Stimulated activated CD8-positive, alpha-beta memory T cell treated with anti-CD3 and anti-CD28 coated beads, Interleukin-7, amount 100 ng/mL, for 1 hour (primary cell): Measurements from ENCODE around the gene REPIN1.

Experiments used
- DNase-seq, 2 donors: peaks; one replicate each; pipeline ENCODE4 v3.0.0-alpha.2; 2020; ENCODE audit warnings: low read depth in 2 of 2

REPIN1 gene

DNA sequence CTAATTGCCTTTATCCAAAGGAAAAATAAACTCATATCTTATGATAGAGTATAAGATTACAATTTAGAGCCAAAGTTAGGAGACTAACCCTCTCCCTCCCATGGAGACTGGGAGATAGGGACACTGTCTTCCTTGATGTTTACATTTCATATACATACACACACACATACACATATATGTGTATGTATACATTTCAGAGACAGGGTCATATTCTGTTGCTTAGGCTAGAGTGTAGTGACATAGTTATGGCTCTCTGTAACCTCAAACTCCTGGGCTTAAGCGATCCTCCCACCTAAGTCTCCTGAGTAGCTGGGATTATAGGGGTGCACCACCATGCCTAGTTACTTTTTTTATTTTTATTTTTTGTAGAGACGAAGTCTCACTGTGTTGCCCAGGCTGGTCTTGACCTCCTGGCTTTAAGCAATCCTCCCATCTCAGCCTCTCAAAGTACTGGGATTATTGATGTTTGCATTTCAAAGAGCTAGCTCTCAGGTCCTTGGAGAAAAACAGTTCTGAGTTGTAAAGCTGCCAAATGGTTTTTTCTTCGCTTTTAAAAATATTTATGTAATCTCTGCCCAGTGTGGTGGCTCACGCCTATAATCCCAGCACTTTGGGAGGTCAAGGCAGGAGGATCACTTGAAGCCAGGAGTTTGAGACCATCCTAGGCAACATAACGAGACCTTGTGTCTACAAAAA lies 8.1 kb upstream of the REPIN1 start:
- no peak for DNase-seq

DNA sequence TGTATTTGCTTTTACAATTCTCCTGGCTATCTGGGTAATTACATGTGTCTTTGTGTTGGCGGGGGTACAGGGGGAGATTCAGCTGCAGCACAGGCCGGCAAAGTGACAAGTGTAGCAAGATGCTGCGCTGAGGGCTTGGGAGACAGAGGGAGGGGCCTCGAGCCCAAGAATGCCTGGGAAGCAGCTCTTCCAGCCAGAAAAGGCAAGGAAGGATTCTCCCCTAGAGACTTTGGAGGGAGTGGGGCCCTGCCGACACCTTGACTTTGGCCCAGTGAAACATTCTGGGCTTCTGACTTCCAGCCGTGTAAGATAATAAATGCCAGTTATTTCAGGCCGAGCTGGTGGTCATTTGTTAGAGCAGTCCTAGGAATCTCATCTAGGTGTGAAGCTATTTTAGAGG lies 7.2 kb upstream of the REPIN1 start:
- no peak for DNase-seq

DNA sequence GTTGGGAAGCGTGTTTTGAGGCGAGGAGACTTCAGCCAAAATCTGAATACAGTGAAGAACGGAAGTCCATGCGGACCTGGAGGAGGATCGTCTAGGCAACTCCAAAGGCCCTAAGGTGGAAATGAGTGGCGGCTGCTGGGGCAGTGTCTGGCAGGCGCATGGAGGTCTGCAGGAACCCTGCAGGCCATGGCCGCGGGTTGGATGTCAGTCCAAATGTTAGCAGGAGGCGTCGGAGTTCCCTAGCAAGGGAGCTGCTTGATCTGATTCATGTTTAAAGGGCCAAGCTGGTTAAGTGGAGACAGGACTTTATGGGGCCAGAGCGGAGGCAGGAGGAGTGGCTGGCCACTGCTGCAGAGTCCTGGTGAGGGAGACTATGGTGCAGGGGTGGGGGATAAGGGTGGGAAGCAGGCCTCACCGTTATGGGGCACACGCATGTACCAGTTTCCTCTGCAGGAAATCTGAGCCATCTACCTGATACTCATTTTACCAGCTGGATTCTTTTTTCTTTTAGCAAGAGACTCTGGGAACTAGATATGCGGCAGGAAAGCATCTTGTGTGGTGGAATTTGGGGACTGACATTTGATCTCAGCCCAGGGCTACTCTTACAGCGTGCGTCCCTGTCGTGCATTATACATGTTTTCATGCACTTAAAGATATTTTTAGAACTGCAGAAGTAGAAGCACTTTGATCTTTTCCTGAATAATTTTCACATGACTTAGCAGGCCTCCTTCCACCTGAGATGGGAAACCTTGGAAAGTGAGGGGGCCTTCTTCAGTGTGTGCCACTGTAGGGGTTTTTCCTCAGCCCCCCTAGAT lies 6.6 kb upstream of the REPIN1 start:
- DNase-seq: no peak

DNA sequence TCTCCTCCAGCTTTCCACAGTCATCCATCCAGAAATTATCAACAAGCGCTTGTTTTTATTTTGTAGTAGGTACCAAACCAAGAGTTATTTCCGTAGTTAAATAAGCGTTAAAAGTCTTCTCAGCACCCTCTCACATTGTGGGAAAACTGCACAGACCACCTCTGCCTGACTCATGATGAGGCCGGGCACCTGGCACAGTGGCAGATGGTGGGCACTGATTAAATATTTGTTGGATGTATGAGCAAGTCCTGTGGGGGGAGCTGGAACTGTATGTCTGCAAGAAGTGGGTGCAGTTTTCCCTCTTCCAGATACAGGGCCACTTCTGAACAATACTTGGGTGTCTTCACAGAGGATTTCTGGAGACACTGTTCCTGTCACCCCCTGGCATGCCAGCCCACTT lies 5.3 kb upstream of the REPIN1 start:
- DNase-seq: no peak

DNA sequence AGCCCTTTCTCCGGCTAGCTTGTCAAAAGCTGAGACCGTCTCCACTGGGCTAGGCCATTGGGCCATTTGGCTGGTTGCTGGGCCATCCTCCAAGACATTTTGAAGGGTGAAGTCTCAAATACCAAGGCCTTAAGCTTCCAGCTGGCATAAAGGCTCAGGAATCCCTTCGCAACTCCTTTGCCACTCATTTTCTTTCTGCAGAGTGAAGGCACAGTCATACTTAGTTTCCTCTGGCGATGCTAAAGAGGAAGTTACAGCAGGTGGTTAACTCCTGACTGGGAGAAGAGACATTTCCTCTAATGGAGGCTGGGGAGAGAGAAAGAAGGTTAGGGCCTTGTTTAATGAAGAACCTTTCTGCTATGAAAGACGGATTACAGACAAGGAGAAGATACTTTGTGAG lies 4.8 kb upstream of the REPIN1 start:
- no peak for DNase-seq

DNA sequence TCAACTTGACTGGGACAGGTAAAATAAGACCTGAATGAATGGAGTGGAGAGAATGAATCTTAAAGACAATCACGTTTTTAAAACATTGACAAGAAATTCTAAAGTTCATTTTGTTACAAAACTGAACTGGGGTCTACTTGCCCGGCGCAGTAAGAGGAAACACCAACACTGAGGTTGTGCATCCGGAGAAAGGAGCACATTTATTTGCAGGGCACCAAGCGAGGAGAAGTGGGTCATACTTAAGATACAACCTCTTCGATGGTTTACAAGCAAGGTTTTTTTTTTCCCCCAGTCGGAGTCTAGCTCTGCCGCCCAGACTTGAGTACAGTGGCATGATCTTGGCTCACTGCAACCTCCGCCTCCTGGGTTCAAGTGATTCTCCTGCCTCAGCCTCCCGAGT lies 3.4 kb upstream of the REPIN1 start:
- DNase-seq: no peak

DNA sequence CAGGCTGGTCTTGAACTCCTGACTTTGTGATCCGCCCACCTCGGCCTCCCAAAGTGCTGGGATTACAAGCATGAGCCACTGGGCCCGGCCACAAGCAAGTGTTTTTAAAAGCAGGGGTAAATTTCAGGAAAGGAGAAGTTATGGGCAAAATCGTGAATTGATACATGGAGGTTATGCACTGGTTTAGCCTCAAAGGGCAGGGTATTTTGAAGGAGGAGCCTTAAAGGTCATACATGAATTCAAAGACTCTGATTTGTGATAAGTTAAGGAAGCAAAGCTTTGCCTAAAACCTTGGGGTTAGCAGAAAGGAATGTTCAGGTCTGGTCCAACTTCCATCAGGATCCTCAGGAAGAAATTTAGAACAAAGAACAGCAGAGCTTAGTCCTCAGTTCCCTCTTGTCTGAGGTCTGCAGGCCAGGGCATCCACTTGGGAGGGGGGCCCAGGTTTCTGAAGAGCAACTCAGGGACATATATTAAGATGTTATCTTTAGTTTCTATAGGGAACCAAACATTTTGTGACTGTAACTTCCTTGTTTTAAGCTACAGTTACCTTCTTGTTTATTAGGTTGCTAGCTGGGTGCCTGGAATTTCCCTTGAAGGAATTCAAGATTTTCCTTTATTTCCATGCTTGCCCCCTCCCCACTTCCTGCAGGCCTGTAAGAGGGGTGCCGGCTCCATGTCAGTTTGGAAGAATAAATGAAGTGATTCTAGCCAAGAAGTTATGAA lies 2.8 kb upstream of the REPIN1 start:
- no peak for DNase-seq

DNA sequence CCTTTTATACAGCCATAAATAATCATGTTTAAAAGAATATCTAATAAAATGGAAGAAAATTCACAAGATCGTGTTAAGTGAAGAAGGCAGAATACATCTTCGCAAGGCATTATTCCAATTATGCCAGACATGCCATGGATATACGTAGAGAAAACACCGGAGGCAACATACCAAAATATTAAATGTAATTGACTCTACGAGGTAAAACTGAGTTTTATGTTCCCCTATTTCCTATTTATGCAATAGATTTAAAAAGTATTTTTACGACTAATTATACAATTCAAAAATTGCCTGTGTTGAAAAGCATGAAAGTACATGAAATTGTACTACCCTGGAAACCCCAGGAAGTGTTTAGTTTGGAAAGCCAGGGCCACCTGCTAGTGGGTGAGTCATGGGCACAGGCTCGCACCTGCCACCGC lies 936 bp upstream of the REPIN1 start:
- no peak for DNase-seq

DNA sequence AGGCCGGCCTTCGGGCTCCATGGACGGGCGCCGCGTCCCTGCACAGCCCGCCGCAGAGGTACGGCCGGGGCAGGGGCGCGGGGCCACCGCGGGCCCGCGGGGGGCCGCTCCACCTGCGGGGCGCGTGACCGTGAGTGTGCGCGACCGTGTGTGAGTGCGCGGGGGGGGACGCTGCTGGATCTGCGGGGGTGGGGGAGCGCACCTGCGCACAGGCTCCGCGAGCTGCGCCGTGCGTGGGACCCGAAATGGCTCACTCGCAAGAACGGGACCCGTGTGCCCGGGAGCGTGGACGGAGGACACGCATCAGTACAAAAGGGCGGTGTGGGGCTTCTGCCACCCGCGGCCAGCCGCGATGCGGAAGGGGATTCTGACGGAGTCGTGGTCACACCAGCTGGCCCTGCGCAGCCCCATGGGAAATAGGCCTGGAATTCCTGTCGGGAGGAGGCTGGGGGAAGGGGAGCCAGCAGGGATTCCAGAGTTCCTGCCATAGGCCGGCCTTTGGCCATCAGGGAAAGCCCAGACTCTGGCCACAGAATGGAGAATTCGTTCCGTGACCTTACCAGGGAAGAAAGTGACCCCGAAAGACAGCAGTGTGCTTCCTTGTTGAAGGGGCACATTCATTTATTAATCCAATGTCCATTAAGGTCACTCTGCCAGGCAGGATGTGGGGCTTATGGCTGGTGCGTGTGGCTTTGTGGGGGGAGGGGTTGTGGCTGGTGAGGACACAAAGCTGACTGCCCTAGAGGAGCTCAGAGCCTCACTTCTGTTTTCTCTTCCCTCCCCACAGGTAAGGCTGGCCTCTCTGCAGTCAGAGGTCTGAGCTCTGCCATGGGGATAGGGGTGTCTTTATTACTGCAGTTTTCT lies 494 bp downstream of the REPIN1 start:
- DNase-seq: peak in 1 of 2 donors; percentile 29

DNA sequence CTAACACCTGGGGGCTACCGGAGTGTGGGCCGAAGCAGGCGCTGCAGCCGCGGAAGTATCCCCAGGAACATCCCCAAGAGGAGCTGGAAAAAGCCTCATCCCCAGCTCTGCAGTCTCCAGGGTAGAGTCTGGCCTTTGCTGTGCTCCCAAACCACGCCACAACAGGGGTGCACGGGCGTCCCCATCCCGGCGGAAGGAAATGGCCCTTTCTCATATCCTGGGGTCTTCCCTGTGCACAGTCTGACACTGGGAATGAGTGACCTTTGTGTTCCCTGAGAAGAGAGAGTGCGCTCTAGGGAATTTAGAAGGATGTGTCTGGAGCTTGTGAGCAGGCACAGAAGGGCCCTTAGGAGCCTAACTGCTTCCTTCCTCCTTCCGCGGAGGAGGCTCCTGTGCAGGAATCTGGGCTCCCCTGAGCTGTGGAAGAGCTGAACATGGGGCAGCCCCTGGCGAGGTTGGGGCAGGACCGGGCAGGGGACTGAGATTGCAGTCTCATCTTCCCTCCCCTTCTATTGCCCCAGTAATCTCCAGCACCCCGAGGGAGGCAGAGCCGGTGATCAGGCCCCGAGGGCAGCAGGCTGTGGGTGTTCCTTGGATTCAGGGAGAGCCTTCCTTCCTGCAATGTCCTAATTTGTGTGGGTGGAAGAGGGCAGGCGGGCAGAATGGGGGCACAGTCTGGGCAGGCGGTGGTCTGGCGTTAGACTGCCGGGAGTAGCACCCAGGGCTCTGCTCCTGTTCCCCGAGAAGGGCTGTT lies 1.3 kb downstream of the REPIN1 start:
- no peak for DNase-seq

DNA sequence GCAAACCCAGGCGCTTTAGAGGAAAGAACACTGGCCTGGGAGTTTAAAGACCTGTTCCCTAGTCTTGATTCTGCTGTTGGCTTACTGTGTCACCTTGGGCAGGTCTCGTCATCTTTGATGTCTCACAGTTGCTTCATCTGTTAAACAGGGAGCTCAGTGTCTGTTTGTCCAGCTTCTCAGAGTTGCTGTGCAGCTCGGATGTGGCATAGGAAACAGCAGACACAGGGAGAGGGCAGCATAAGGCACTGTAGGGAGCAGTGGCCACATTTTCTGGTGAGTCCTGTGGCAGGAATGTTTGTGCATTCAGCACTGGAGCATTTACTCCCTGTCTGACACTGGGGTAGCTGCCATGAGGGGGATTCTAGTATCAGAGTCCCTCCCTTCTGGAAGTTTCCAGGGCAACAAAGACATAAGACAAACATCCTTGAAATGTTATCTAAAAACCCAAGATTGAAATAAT lies 2.0 kb downstream of the REPIN1 start:
- DNase-seq: no peak

DNA sequence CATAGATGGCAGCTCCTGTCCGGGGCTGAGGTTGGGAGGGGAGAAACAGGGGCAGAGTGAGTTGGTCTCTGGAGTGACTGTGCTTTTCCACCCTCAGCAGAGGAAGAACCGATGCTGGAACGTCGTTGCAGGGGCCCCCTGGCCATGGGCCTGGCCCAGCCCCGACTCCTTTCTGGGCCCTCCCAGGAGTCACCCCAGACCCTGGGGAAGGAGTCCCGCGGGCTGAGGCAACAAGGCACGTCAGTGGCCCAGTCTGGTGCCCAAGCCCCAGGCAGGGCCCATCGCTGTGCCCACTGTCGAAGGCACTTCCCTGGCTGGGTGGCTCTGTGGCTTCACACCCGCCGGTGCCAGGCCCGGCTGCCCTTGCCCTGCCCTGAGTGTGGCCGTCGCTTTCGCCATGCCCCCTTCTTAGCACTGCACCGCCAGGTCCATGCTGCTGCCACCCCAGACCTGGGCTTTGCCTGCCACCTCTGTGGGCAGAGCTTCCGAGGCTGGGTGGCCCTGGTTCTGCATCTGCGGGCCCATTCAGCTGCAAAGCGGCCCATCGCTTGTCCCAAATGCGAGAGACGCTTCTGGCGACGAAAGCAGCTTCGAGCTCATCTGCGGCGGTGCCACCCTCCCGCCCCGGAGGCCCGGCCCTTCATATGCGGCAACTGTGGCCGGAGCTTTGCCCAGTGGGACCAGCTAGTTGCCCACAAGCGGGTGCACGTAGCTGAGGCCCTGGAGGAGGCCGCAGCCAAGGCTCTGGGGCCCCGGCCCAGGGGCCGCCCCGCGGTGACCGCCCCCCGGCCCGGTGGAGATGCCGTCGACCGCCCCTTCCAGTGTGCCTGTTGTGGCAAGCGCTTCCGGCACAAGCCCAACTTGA lies 2.7 kb downstream of the REPIN1 start:
- no peak for DNase-seq

DNA sequence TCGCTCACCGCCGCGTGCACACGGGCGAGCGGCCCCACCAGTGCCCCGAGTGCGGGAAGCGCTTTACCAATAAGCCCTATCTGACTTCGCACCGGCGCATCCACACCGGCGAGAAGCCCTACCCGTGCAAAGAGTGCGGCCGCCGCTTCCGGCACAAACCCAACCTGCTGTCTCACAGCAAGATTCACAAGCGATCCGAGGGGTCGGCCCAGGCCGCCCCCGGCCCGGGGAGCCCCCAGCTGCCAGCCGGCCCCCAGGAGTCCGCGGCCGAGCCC lies 3.3 kb downstream of the REPIN1 start:
- no peak for DNase-seq

DNA sequence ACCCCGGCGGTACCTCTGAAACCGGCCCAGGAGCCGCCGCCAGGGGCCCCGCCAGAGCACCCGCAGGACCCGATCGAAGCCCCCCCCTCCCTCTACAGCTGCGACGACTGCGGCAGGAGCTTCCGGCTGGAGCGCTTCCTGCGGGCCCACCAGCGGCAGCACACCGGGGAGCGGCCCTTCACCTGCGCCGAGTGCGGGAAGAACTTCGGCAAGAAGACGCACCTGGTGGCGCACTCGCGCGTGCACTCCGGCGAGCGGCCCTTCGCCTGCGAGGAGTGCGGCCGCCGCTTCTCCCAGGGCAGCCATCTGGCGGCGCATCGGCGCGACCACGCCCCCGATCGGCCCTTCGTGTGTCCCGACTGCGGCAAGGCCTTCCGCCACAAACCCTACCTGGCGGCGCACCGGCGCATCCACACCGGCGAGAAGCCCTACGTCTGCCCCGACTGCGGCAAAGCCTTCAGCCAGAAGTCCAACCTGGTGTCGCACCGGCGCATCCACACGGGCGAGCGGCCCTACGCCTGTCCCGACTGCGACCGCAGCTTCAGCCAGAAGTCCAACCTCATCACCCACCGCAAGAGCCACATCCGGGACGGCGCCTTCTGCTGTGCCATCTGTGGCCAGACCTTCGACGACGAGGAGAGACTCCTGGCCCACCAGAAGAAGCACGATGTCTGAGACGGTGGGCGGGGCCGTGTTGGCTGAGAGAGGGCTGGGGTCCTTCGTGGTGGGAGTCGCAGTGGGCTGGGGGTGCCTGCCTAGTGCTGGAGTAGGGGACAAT lies 3.8 kb downstream of the REPIN1 start:
- DNase-seq: no peak

DNA sequence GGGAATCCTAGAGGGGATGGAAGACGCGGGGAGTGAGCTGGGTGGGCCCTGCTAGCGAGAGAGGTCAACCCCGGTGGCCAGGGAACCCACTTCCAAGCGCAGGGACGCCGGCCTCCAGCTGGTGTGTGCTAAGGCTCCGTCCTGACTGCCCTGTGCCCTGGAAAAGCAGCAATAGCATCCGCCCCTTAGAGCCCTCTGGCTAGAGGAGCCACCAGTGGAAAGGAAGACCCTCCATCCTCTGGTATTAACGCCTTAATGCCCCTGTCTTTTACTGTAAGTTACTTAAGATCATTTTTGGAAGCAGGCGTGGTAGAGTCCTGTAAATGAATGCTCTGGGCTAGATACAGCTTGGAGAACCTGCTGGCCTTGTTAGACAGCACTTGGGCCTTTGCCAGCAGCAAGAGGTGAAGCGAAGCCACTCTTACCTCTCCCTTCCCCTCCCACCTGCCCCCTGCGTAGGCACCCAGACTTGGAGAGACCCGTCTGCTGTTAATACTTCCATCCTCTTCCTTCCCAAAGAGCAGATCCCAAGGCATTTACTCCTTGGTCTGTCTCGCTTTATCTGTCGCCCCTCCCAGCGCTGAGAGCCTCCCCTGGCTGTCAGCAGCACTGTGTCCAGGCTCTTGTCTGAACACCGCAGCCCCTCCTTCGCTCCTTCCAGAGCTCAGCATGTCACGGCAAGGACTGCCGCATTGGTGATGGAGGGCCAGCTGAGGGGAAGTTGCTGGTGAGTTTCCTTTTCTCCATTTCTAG lies 4.6 kb downstream of the REPIN1 start:
- no peak for DNase-seq

DNA sequence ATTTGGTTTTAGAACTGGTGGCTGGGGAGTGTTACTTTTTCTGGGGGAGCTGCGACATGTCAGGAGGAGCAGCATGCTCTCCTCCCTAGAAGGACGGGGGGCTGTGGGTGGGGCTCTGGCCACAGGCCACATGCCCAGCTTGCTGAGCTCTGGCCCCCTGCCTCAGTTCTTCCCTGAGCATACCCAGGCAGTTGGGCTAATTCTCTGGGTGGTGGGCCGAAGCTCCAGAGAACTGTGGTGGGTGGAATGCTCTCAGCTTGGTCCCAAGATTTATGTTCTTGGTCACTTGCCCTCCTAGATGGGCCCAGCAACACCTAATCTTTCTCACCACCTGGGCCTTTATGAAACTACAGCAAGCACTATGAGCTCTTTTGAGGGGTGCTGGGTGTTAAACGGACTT lies 5.4 kb downstream of the REPIN1 start:
- no peak for DNase-seq

DNA sequence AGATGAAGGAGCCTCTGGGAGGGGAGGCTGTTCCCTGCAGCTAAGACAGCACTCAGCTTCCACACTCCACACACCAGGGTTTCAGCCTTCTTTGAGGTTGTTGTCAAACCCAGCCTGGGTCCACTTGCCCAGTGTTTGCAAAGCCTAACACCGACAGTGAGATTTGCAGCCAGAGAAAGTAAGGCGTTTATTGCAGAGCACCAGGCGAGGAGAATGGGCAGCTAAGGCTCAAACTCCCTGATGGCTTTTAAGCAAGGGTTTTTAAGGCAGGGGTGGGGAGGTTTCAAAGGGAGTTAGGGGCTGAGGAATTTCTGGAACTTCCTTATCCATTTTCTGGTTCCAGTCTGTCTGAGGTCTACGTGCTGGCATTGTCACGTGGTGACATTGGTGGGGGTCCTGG lies 5.8 kb downstream of the REPIN1 start:
- DNase-seq: no peak

DNA sequence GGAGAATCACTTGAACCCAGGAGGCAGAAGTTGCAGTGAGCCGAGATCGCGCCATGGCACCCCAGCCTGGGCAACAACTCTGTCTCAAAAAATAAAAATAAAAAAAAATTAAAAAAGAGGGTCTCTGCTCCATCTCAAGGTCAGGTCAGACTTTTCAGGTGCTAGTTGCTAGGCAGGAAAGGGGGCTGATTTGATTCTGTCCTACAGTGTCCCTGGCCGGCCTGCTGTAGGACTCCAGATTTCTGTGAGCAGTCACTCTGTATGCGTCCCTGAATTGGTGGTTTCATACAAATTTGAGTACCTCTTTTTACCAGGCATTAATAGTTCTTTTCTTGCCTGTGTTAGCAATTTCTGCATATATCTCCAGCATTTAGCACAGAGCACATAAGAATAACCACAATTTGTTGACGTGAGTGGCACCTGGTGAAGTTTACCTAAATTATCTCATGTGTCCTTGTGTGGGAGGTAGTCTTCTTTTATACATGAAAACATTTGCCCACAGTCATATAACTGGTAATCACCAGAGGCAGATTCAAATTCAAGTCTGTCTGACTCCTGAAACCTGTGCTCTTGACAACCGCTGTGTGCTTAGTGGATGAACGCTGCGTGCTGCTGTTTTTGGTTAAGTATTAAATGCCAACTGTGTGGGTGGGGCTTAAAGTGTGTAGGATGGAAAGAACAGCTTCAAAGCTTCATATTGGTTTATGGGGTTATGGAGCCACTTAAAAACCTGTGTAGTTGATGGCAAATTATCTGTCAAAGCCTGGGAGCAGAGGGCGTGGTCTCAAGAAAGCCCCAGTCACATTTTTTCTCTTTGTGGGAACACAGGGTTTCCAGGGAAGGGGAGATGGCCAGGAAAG lies 7.3 kb downstream of the REPIN1 start:
- DNase-seq: no peak
